Motor neuron (in vitro differentiated cells): ENCODE data around the gene PAK1. TPM values are rescaled to one million over a fixed set of nuclear protein-coding genes. Genes with fewer than 3 reads are reported as not detected.

Experiments used
- total RNA-seq, 8 experiments: library from RNA; unstranded; fragments of 300-600 nt; gene quantifications; 2 replicates each; pipeline versions ENCODE4 v1.2.3 to v1.2.4, GENCODE V29; 2022

Gene PAK1
- total RNA-seq, 8 experiments from 2014 or later = 36.6 to 108 (median 48.7) TPM

Other genes with a start within 250 kb of the PAK1 start
- gene GDPD4, start 172.4 kb downstream of the PAK1 start, total RNA-seq = 1 to 10 TPM in 2 of 8 experiments, under 1 TPM in 4, not detected in 2; 0.31 to 2.2 (median 0.71) TPM
- 1 to 10 TPM; 3.7 to 7.9 (median 5.7) TPM for gene AQP11, start 115.9 kb upstream of the PAK1 start, total RNA-seq
- gene CLNS1A, start 163.7 kb upstream of the PAK1 start, total RNA-seq = 100 to 1,000 TPM in 7 of 8 experiments, 10 to 100 TPM in 1; 94.9 to 163 (median 144) TPM